Non-pigmented ciliary epithelial cell (primary cell): Measurements from ENCODE around the gene DNAJC4.
A peak's percentile ranks its signal among the peaks of the same experiment; 100 is the strongest.

Experiments
- DNase-seq: peaks from one replicate; pipeline ENCODE4 v3.0.0-alpha.2; 2010; ENCODE audit warnings: low read depth

The DNAJC4 gene

GRCh38 chr11:64259533-64260067 lies 29.3 kb downstream of the DNAJC4 start:
- no peak for DNase-seq

GRCh38 chr11:64260147-64260708 lies 29.9 kb downstream of the DNAJC4 start:
- no peak for DNase-seq

DNA sequence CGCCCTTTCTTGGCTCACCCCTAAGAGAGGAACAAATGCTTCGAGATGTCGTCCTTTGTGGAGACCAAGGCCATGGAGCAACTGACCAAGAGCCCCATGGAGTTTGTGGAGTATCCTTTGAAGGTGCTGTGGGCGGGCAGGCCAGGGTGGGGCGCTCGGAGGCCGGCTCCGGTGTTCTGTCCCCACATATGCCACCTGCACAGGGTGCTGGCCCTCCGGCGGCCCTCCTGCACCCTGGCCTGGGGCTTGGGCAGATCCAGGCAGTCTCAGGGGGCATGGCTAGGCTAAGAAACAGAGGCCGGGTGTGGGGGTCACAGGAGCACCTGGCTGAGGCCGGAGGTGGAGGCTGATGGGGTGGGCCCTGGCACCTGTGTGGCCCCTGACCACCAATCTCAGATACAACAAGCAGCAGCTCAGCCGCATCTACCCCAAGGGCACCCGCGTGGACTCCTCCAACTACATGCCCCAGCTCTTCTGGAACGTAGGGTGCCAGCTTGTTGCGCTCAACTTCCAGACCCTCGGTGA lies 31.3 kb downstream of the DNAJC4 start:
- no peak for DNase-seq

GRCh38 chr11:64262271-64263002 lies 32.1 kb downstream of the DNAJC4 start:
- DNase-seq = no peak

GRCh38 chr11:64263021-64263946 lies 32.9 kb downstream of the DNAJC4 start:
- DNase-seq = no peak

DNA sequence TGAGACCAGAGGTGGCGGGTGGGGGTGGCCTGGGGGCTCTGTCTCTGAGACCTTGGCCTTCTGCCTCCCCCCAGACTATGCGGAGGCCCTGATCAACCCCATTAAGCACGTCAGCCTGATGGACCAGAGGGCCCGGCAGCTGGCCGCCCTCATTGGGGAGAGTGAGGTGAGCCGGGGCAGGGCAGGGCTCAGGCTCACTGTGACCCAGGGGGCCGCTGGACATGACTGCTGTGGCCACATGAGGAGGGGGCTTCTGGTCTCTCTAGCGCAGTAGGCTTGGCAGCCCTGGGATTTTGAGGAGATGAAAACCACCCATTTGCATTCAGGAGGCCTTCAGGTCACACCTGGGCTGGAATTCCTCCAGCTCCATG lies 33.6 kb downstream of the DNAJC4 start:
- DNase-seq = no peak

DNA sequence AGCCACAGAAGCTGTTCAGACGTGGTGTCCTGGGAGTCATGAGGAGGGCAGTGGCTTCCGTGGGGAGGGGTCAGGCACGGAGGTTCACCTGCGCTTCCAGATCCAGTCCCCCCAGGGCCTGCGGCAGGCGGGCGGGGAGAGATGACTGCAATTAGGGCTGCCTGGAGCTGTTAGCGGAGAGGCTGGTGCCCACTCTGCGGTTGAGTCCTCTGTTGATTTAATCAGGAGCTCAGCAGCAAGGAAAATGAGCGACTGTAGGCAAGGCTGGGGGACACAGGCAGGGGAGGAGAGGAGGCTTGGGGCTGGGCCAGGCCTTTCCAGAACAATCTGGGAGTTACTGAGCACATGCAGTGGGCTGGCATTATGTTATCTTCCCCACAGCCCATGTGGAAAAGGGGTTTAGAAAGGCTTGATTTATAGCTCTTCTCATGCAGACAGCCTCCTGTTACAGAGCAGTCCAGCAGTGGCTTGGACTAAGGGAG lies 34.1 kb downstream of the DNAJC4 start:
- no peak for DNase-seq

DNA sequence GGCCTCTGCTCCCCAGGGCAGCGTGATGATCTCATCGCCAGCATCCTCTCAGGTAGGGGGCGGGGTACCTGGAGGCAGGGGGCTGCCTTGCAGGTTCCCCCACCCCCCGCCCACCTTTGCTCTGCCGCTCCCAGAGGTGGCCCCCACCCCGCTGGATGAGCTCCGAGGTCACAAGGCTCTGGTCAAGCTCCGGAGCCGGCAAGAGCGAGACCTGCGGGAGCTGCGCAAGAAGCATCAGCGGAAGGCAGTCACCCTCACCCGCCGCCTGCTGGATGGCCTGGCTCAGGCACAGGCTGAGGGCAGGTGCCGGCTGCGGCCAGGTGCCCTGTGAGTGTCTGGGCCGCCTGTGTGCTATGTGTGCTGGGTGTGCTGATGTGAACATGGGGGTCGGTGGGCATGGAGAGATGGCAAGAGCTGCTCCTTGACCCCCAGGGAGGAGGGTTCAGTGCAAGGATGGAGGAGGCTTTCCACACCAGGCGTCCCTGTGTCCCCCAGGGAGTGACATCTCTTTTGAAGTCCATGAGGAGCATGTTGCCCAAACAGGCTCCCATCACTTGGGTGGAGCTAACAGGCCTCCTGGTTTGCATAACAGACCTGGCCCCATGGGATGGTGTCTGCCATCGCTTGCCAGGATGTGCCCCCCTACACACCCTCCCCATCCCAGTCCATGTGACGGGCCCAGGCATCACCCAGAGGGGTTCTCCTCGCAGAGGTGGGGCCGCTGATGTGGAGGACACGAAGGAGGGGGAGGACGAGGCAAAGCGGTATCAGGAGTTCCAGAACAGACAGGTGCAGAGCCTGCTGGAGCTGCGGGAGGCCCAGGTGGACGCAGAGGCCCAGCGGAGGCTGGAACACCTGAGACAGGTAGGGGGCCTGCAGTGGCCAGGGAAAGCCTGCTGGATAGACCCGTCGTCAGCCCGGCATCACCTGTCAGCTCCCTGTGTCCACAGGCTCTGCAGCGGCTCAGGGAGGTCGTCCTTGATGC lies 35.1 kb downstream of the DNAJC4 start:
- no peak for DNase-seq

- DNase-seq = no peak
These were observed 36.0 kb downstream of the DNAJC4 start for GRCh38 chr11:64266339-64266738.

DNA sequence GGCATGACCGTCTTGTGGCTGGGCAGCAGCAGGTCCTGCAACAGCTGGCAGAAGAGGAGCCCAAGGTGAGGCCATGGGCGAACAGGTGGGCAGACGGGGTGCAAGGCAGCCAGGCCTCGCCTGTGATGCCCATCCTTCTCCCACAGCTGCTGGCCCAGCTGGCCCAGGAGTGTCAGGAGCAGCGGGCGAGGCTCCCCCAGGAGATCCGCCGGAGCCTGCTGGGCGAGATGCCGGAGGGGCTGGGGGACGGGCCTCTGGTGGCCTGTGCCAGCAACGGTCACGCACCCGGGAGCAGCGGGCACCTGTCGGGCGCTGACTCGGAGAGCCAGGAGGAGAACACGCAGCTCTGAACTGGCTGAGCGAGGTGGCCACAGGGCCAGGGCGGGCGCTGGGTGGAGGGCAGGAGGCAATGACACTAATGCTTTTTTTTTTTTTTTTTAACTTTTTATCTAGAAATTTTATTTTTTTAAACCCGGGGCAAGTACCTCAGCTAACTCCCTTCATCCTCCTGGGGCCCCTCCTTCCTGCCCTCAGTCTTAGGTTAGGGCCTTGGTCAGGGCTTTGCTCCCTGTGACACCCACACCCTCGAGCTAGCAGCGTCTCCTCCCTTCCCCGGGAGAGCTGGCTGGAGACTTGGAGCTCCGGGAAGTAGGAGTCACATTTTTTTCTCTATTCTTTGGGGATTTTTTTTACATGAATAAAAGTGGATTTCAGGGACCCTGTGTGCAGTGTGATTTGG lies 37.0 kb downstream of the DNAJC4 start:
- no peak for DNase-seq

GRCh38 chr11:64268025-64268892 lies 37.9 kb downstream of the DNAJC4 start:
- DNase-seq = no peak

GRCh38 chr11:64268893-64269539 lies 38.7 kb downstream of the DNAJC4 start:
- no peak for DNase-seq

- DNase-seq = peak; percentile 99
These were observed 39.3 kb downstream of the DNAJC4 start for GRCh38 chr11:64269540-64270220.

DNA sequence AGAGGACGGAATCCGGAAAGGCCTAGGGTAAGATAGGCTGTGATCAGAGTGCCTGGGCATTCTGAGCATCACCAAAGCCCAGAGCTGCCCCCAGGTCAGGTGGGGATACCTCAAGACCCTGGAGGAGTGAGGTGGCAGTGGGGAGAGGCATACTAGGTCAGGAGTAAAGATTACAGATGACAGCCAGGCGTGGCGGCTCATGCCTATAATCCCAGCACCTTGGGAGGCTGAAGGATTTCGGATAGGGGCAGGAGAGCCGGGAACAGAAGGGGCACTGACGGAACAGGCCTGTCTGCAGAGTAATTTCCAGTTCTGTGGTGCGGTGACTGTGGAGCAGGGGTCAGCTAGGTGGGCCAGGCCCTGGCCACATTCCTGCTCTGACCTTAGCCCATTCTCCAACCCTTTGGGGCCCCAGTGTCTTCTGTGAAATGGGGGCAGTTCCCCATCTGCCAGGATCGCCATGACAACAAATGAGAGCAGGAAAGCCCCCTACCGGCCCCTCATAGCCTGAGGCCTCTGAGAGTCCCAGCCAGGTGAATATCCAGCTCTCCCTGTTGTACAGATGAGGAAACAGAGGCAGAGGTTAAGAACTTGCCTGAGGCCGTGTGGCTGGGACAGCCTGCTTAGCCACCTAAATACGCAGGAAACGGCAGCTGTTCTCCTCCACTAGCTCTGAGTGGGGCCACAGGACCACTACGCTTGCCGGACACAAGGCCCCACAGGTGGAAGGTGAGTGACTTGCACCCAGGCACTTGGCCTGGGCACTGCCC lies 44.9 kb downstream of the DNAJC4 start:
- no peak for DNase-seq

DNA sequence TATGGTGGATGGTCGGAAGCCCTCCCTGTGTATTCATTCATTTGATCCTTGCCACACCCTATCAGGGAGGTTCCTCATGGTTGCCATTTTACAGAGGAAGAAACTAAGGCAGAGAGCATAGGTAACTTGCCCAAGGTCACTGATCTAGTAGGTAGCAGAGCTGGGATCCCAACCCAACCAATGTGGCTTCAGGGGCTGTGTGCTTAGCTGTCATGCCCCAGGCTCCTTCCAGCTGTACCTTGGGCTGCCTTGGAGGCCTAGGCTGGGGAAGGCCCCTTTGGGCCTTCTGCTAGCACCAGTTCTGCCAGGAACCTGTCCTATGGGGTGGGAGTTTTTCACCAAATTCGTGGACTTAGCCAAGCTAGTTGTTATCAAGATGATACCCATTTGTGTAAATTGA lies 45.5 kb downstream of the DNAJC4 start:
- DNase-seq = no peak

DNA sequence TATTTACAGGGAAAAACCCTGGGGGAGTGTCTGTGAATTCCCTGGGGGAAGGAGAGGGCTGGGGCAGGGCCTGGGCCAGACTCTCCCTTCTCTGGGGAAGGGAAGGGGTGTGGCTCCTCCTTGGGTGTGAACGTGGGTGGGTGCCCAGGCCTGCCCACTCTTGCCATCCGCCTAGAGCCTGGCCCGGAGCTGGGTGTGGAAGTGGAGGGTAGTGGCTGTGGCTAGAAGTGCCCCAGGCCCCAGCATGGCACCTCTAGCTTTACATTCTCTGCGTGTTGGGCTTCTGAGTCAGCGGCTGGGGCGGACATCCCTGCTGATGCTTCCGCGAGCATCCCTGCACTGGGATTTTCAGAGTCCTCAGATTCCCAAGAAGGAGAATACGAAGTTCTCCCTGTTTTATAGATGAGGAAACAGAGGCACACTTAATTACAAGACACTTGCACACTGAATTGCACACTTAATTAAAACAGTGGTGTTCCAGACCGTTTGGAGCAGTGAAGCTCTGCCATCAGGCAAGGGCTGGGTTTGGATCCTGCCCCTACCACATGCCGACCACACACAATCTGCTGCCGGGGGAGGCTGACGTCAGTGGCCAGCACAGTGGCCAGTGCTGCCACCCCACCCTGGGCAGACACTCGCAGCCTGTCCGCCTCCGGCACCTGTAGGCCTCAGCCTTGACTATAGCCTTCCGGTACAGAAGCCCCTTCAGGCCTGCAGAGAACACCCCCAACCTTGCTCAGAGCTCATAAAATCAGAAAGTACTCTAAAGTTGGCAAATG lies 46.5 kb downstream of the DNAJC4 start:
- no peak for DNase-seq
